ENCODE results near the gene ANKRD29. TPM values are rescaled to one million over a fixed set of nuclear protein-coding genes. Genes with fewer than 3 reads are reported as not detected.

Gene ANKRD29
- total RNA-seq, 1 experiment from 2014 or later = 8.2 TPM

DNA sequence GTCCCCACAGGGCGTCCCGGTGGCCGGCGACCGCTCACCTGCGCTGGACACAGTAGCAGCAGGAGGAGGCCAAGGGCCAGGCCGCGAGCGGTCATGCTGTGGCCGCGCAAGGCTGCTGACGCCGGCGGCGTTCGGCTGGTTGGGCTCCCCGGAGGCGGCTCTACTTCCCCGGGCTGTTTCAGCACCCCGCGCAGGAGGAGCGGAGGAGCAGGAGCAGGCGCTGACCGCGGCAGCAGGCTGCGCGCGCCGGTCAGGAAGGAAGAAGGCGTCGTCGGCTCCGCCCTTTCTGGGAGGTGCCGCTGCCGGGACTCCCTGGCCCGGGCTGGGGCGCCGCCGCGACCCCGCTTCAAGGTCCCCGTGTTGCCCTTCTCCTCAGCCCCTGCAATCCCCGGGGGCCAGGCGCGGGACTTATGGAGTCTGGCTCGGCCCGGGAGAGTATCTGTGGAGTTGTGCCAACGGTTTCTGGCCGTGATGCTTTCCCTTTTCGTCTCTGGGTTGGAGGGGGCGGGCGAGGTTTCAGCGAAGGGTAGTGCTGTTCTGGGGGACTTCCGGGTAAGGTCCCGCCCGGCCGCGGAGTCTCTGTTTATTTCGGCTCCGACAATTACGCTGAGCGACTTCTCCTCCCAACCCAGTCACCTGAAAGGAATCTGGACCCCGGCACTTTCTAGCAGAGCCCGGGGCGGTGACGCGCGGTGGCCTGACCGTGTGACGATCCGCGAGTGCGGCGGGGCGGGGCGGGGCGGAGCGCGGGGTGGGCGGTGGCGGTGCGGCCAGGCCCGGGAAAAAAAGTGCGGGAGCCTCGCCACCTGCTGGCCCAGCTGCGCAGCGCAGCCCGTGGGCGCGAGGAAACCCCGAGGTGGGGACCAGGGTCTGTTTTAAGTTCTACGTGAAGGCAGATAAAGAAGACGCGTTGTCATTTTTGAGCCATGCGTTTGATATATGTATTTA is 76.2 kb downstream of the ANKRD29 start, which contains the start of gene NPC1:
NPC1 (minus strand) TSS at position 258 of the 948 bp plus-strand sequence; CDS start at position 95, 163 bp downstream.
- Histone ChIP-seq H3K4me3 (ENCODE audit: low read depth, low read length) (peak within 1 kb of the TSS; percentile 80), H3K36me3 (ENCODE audit: control insufficient read depth, insufficient read depth, low read length) (no peaks in the 10 kb centered on the region), H3K9me3 (no peaks in the 10 kb centered on the region), H3K4me1 (no peaks in the 10 kb centered on the region), H3K27me3 (replicated peaks; ENCODE audit: control insufficient read depth, insufficient read depth, low read length) (no peaks in the 10 kb centered on the region)
- POLR2A ChIA-PET = no interaction called here
- H3K9me3 Mint-ChIP-seq (ENCODE audit: unreplicated experiment) = no peaks in the 10 kb centered on the region
- H3K27me3 Mint-ChIP-seq (ENCODE audit: insufficient read depth, unreplicated experiment) = no peaks in the 10 kb centered on the region
- no TSS peak for BruUV-seq (replicated peaks)
- H3K27ac Mint-ChIP-seq (ENCODE audit: unreplicated experiment) = peak within 1 kb of the TSS; percentile 88
- peak; percentile 69 to 70 for TF ChIP-seq CTCF (IDR thresholded peaks at IDR 0.05; ENCODE audit: insufficient read depth in 1 of 2, low read depth in 1 of 2, low read length in 1 of 2, severe bottlenecking in 1 of 2, unreplicated experiment in 1 of 2)
- peaks cover 6% of the 10 kb centered on the region for H3K36me3 Mint-ChIP-seq (ENCODE audit: insufficient read depth, unreplicated experiment)
- CTCF ChIA-PET = no interaction called here
- peak; percentile 91 to 94 for DNase-seq
- no peaks in the 10 kb centered on the region for H3K4me1 Mint-ChIP-seq (ENCODE audit: low read depth, unreplicated experiment)
- H3K4me3 Mint-ChIP-seq (ENCODE audit: unreplicated experiment) = peak within 1 kb of the TSS; percentile 78
- intact Hi-C loops (cut with micrococcal nuclease; ENCODE audit: unreplicated experiment) = loop anchor here (1.0 to 2.0 kb wide), 3 partner anchors 14 to 117 kb away; no protein-coding TSS in a partner anchor

DNA sequence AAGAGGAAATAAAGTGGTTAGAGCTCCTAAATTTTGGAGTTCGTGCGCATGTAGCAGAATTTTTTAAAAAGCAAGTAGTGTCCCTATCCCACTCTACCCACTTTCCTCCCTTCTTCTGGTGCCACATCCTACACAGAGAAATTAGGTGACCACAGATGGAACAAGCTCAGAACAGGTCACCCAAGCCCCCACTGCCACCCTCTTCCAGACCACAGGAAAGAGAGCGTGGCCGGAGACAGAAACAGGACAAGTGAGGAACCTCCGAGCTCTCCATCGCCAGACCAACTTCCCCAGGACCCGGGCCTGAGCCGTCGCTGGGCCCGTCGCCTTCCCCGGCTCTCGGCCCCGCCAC is 76.8 kb downstream of the ANKRD29 start:
- Mint-ChIP-seq H3K9me3 (ENCODE audit: unreplicated experiment) (no peaks in the 10 kb centered on the region), H3K4me1 (ENCODE audit: low read depth, unreplicated experiment) (no peaks in the 10 kb centered on the region), H3K4me3 (ENCODE audit: unreplicated experiment) (peak overlapping the region; percentile 78), H3K27me3 (ENCODE audit: insufficient read depth, unreplicated experiment) (no peaks in the 10 kb centered on the region), H3K36me3 (ENCODE audit: insufficient read depth, unreplicated experiment) (peaks cover 6% of the 10 kb centered on the region), H3K27ac (ENCODE audit: unreplicated experiment) (peak overlapping the region; percentile 88)
- ChIA-PET POLR2A (no interaction called here), CTCF (interaction anchor here (1.0 kb wide), 1 partner anchor 70 kb away, joined by 3 read pairs; no protein-coding TSS in a partner anchor)
- Histone ChIP-seq H3K4me3 (ENCODE audit: low read depth, low read length) (peak overlapping the region; percentile 80), H3K4me1 (no peaks in the 10 kb centered on the region), H3K36me3 (ENCODE audit: control insufficient read depth, insufficient read depth, low read length) (no peaks in the 10 kb centered on the region), H3K27me3 (replicated peaks; ENCODE audit: control insufficient read depth, insufficient read depth, low read length) (no peaks in the 10 kb centered on the region), H3K9me3 (no peaks in the 10 kb centered on the region)
- BruUV-seq (replicated peaks) = no TSS peak
- DNase-seq = no peak
- intact Hi-C loops (cut with micrococcal nuclease; ENCODE audit: unreplicated experiment) = loop anchor here (1.0 to 2.0 kb wide), 2 partner anchors 13 to 70 kb away; no protein-coding TSS in a partner anchor
- TF ChIP-seq CTCF (IDR thresholded peaks at IDR 0.05; ENCODE audit: insufficient read depth in 1 of 2, low read depth in 1 of 2, low read length in 1 of 2, severe bottlenecking in 1 of 2, unreplicated experiment in 1 of 2) = no peak

DNA sequence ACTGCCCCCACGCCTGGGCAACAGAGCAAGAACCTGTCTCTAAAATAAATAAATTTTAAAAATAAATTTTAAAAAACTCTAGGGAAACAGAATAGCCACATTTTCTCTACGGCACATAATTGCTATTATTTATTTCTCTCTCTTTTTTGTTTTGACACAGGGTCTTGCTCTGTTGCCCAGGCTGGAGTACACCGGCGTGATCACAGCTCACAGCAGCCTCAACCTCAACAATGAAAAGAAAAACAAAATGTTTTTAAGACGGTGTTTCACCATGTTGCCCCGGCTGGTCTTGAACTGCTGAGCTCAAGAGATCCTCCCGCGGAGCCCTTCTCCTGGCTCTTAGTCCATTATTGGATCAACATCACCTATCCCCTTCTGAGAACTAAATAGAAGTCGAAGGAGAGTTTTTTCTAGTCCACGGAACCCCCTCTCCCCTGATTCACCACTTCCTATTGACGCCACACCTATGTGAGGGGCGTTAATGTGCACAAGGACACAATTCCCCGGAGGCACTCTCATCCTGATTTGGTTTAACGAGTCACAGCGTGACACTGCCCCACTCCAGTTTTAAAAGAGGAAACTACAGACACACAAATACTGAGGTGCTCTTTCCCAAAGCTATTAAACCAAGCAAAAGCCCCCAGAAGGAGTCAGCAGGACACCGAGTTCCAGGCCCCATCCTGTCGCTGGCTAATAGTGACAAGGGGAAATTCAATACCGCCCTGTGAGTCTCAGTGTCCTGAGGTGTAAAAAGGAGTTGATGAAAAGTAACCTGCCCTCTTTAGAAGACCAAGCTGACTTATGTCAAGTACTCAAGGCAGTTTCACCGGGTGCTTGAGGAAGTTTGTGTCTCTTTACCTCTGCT is 77.5 kb downstream of the ANKRD29 start:
- Histone ChIP-seq H3K27me3 (replicated peaks; ENCODE audit: control insufficient read depth, insufficient read depth, low read length) (no peaks in the 10 kb centered on the region), H3K4me3 (ENCODE audit: low read depth, low read length) (peak overlapping the region; percentile 80), H3K4me1 (no peaks in the 10 kb centered on the region), H3K36me3 (ENCODE audit: control insufficient read depth, insufficient read depth, low read length) (no peaks in the 10 kb centered on the region), H3K9me3 (no peaks in the 10 kb centered on the region)
- Mint-ChIP-seq H3K4me3 (ENCODE audit: unreplicated experiment) (peak overlapping the region; percentile 78), H3K36me3 (ENCODE audit: insufficient read depth, unreplicated experiment) (peaks cover 6% of the 10 kb centered on the region), H3K27me3 (ENCODE audit: insufficient read depth, unreplicated experiment) (no peaks in the 10 kb centered on the region), H3K9me3 (ENCODE audit: unreplicated experiment) (no peaks in the 10 kb centered on the region), H3K27ac (ENCODE audit: unreplicated experiment) (peak overlapping the region; percentile 88), H3K4me1 (ENCODE audit: low read depth, unreplicated experiment) (no peaks in the 10 kb centered on the region)
- intact Hi-C loops (cut with micrococcal nuclease; ENCODE audit: unreplicated experiment) = no loop called here
- ChIA-PET CTCF (interaction anchor here (1.0 kb wide), 1 partner anchor 69 kb away, joined by 3 read pairs; no protein-coding TSS in a partner anchor), POLR2A (no interaction called here)
- no peak for TF ChIP-seq CTCF (IDR thresholded peaks at IDR 0.05; ENCODE audit: insufficient read depth in 1 of 2, low read depth in 1 of 2, low read length in 1 of 2, severe bottlenecking in 1 of 2, unreplicated experiment in 1 of 2)
- DNase-seq = no peak
- BruUV-seq (replicated peaks) = TSS peak; percentile 81

All from Caco-2 (cell line).